HL-60 (cell line): ENCODE measurements around the gene HHAT.

Experiments used
- DNase-seq, 2 experiments: peaks; one replicate each; pipeline ENCODE4 v3.0.0-alpha.2; 2010 to 2020; ENCODE audit warnings: low read depth in 1 of 2, low spot score in 1 of 2
- H3K27ac ChIP-seq: fragments of 250-450 bp; sonication (Bioruptor Pico); replicated peaks from 2 replicates; pipeline ENCODE4 v1.5.1; 2020; ENCODE audit warnings: mild to moderate bottlenecking, moderate library complexity
- H3K27me3 ChIP-seq: fragments of 250-450 bp; sonication (Bioruptor Pico); 2 replicates; pipeline ENCODE4 v1.5.1; 2021; ENCODE audit warnings: mild to moderate bottlenecking, moderate library complexity; ENCODE audit not compliant: insufficient read depth, poor library complexity, severe bottlenecking
- H3K4me3 ChIP-seq: replicated peaks from 2 replicates; pipeline ENCODE4 v1.5.1; 2011; ENCODE audit warnings: mild to moderate bottlenecking, control low read depth, low read length; ENCODE audit not compliant: insufficient read depth
- GABPA ChIP-seq: IDR thresholded peaks from 2 replicates; pipeline ENCODE4 v1.6.1; 2012; ENCODE audit warnings: low read depth
- POLR2AphosphoS5 ChIP-seq: IDR thresholded peaks from 2 replicates; pipeline ENCODE4 v1.6.1; 2012; ENCODE audit warnings: low read depth
- REST ChIP-seq: IDR thresholded peaks from 2 replicates; pipeline ENCODE4 v1.6.1; 2012; ENCODE audit warnings: low read depth; ENCODE audit not compliant: insufficient replicate concordance
- SPI1 ChIP-seq: IDR thresholded peaks from 2 replicates; pipeline ENCODE4 v1.6.1; 2012; ENCODE audit warnings: low read depth, mild to moderate bottlenecking, borderline replicate concordance
- TF ChIP-seq, protein P1 (sequence below): IDR thresholded peaks from one replicate; pipeline ENCODE4 v1.5.1; 2011; ENCODE audit warnings: low read length, control low read depth, inconsistent platforms; ENCODE audit not compliant: insufficient read depth

The HHAT gene

DNA sequence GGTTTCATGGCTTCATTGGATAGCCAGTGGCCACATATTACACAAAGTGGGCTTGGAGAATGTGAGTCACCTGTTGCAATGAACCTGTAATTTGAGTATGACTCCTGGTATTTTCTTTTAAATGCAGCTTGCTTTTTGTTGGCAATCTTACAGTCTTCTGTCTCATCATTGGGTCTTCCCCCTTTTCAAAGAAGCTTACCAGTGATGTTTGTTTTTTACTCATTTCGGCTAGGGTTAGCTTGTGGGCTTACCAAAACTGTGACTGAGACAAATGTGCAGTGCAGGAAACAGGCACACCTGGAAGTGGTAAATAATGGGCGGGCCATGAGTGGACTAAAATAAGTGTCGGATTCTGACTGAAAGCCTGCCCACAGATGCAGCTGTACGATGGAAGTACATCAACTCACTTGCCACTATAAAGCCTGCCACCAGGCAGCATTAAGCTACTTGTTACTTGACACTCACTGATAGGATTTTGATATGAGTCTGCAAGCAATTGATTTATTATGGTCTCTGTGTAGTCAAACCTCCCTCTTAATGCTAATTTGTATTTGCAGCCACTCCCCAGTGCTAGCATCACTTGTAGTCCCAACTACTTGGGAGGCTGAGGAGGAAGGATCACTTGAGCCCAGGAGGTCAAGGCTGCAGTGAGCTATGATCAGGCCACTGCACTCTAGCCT lies 4.2 kb downstream of the HHAT start:
- DNase-seq = no peak
- Histone ChIP-seq H3K27ac (no peak overlapping the region), H3K27me3 (peaks cover 3% of the 10 kb centered on the region), H3K4me3 (no peak overlapping the region)
- TF ChIP-seq REST (no peak), POLR2AphosphoS5 (no peak), SPI1 (no peak), GABPA (no peak)
- TF ChIP-seq, protein P1, sequence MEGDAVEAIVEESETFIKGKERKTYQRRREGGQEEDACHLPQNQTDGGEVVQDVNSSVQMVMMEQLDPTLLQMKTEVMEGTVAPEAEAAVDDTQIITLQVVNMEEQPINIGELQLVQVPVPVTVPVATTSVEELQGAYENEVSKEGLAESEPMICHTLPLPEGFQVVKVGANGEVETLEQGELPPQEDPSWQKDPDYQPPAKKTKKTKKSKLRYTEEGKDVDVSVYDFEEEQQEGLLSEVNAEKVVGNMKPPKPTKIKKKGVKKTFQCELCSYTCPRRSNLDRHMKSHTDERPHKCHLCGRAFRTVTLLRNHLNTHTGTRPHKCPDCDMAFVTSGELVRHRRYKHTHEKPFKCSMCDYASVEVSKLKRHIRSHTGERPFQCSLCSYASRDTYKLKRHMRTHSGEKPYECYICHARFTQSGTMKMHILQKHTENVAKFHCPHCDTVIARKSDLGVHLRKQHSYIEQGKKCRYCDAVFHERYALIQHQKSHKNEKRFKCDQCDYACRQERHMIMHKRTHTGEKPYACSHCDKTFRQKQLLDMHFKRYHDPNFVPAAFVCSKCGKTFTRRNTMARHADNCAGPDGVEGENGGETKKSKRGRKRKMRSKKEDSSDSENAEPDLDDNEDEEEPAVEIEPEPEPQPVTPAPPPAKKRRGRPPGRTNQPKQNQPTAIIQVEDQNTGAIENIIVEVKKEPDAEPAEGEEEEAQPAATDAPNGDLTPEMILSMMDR = no peak

GRCh38 chr1:210335001-210335400 lies 6.3 kb downstream of the HHAT start:
- Histone ChIP-seq H3K27ac (no peak overlapping the region), H3K27me3 (peaks cover 3% of the 10 kb centered on the region), H3K4me3 (no peak overlapping the region)
- TF ChIP-seq SPI1 = no peak
- TF ChIP-seq POLR2AphosphoS5 = no peak
- TF ChIP-seq, protein P1 = no peak
- no peak for TF ChIP-seq REST
- TF ChIP-seq GABPA = no peak
- DNase-seq = no peak

DNA sequence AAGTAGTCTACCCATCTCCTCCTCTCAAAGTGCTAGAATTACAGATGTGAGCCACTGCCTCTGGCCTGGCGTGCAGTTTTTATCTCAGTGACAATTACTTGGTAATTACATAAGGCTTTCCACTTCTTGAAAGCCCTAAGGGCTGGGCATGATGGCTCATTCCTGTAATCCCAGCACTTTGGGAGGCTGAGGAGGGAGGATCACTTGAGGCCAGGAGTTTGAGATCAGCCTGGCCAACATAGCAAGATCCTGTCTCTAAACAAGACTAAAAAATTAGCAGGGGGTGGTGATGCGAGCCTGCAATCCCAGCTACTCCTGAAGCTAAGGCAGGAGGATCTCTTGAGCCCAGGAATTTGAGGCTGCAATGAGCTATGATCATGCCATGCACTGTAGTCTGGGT lies 7.7 kb downstream of the HHAT start:
- no peak for DNase-seq
- no peak overlapping the region for H3K4me3 ChIP-seq
- H3K27me3 ChIP-seq = peaks cover 8% of the 10 kb centered on the region
- no peak for TF ChIP-seq REST
- no peak for TF ChIP-seq GABPA
- no peak overlapping the region for H3K27ac ChIP-seq
